HG03103 (cell line): ENCODE data around the gene ANKRD13C.

ENCODE experiments used
- ATAC-seq: cut with Tn5 transposase; IDR thresholded peaks from one replicate; pipeline ENCODE4 v1.9.1; 2021; ENCODE audit warnings: low read depth; ENCODE audit not compliant: unreplicated experiment

The ANKRD13C gene

DNA sequence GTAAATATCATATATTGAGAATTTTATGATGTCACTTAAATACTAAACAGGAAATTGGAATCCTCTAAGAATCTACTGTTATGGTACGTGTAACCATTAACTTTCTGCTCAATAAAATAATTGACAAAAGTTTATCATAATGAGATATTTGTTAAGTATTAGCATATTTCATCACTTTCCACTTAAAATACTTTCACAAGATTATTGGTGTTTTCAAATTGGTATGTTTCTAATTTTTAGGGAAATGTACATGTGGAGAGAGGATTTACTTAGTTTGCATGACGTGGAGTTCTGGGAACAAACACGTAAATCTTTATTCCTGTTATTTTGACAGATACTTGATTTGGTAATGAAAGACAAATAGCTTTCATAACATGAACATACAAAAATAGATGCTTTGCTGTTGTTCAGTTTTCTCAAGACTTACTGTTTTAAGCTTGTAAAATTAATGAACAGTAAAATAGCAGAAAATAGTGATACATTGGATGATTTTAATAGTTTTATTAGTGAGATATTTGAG lies 131.7 kb downstream of the ANKRD13C start:
- ATAC-seq, result no peak

DNA sequence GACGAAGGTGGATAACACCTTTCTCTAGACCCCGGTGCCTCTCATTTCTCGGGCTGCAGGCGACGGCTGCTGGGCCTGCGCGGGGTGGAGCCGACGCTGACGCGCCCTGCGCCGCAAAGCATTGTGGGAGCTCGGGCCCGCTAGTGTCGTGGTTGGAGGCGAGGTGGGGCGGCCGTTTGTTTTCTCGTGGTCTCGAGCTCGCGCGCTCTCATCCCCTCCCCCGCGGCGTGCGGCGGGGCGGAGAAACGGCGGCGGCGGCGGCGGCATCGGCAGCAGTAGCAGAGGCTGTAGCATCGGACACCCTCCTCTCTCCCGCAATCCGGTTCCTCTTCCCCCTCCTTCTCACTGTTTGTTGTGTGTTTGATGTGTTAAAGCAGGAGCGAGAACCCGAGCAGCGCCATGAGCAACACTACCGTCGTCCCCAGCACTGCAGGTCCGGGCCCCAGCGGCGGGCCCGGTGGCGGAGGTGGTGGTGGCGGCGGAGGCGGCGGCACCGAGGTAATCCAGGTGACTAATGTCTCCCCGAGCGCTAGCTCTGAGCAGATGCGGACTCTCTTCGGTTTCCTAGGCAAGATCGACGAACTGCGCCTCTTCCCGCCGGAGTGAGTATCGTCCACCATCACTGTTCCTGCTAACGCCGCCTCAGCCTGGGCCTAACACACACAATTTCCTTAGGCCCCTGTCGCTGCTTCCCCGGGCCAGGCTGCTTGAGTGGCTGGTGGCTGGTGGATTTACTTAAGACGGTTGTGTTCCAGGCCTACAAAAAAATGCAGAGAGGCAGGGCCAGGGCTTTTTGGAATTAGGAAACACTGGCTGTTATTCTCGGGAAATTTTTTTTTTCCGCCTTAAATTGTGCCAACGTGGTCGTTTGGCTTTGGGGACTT lies 133.0 kb downstream of the ANKRD13C start, which contains the start of gene SRSF11:
SRSF11 (plus strand) TSS at position 143 of the 884 bp plus-strand sequence; CDS start at position 400, 257 bp downstream.
- peak; percentile 89 for ATAC-seq

DNA sequence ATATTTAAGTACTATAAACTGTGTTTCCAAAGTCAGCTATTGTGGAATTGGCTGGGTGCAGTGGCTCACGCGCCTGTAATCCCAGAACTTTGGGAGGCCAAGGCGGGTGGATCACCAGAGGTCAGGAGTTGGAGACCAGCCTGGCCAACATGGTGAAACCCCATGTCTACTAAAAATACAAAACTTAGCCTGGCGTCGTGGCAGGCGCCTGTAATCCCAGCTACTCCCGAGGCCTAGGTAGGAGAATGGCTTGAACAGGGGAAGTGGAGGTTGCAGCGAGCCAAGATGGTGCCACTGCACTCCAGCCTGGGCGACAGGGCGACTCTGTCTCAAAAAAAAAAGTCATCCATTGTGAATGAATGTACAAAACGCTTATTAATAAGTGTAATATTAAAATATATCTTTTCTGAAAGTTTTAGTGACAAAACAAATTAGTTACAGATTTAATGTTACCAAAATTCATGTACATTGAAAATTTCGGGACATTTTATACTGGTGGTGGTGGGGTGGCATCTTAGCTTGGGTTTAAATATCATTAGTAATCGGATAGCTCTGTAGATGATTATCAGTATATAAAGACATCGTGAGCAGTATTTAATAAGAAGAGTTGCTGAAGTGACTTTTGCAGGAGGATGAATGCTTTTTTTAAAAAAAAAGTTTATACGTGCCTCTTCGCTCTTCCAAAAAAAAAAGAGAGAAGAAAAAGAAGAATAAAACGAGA lies 133.8 kb downstream of the ANKRD13C start:
- ATAC-seq, result peak; percentile 2

DNA sequence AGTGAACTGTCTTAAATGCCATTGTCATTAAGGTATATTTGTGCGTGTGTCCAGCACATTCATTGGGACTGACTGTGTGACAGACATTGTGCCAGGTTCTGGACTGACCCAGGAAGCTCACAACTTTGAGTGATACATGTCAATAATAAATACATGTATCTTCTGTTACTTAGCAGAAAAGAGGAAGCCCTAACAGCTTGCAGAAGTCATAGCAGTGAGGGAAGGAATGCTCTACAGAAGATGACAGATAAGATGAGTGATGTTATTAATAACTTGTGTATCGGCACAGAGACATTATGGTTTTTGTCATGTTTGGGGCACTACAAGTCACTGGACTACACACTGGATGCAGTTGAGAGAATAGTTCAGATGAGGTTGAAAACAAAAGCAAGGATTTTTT lies 134.5 kb downstream of the ANKRD13C start:
- ATAC-seq, result no peak

DNA sequence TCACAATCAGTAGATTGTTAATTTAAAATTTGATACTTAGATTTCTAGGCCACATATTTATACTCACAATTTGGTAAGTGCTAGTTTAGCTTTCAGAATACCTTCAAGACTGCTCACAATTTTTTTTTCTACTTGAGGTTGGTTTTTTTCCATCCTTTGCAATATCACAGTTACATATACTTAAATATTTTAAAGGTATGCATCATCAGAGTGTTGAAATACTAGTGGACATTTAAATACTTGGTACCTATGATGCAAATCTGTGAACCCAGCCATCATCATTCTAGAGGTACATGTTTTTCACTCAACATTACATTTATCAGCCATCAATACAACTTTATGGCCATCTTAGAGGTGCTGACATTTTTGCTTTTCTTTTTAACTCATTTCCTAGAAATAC lies 143.0 kb downstream of the ANKRD13C start:
- ATAC-seq, result no peak

DNA sequence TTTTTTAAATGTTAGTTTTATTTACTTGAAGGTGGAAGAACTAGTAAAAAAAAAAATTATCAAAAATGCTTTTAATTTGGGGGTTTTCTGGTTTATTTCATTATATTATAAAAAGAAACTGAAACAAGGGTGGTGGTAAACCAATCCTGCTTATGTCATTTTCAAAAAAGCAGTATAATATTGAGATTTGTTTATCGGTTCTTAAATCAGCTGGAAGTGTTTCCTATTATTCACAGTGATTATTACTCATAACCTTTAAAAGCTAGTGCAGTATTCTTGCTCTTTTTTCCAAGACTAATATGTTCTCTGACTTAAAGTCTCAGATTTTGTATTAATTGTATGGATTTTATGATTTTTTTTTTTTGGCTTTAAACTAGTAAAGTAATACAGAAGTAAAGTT lies 143.7 kb downstream of the ANKRD13C start:
- ATAC-seq, result no peak
